HG02870 (cell line): ENCODE measurements around the gene MFAP2.

Source experiments
- ATAC-seq: cut with Tn5 transposase; IDR thresholded peaks from one replicate; pipeline ENCODE4 v1.9.1; 2021; ENCODE audit warnings: mild to moderate bottlenecking, moderate library complexity; ENCODE audit not compliant: unreplicated experiment

The MFAP2 gene

GRCh38 chr1:16981269-16981849 is 939 bp upstream of the MFAP2 start:
- no peak for ATAC-seq

DNA sequence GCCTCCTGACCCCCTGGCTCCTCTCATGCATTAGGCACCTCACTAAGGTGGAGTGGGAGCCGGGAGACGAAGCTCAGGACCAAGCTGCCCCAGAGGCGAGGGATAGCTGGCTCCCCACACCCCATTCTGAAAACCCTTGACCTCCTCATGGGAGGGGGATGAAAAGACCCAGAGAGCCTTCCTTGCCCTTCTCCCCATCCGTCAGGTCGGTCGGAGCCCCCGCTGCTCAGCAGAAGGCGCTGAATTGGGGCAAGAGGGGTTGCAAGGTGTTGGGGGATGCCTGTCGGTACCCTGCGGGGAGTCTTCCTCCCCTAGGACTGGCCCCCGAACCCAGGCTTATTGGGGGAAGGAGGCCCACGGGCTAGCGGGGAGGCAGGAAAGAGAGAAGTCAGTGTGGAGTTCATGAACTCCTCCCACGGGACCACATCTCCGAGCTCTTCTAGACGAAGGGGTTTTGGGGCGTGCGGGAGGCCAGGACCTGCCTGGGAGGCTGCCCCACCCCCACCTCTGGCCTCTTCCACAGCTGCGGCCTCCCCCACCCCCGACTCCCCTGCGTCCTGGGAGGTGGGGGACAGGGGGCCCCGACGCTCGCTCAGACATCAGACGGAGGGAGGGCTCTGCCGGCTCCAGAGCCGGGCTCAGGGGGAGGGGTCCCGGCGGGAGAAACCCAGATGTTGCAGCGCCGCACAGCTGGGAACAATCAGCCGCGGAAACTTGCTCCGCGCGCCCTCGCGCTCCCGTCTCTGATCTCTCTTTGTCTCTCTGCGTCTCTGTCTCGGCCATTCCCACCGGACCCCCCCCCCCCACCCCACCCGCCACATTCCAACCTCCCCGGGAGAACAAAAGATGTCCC is 719 bp downstream of the MFAP2 start:
- no peak for ATAC-seq

DNA sequence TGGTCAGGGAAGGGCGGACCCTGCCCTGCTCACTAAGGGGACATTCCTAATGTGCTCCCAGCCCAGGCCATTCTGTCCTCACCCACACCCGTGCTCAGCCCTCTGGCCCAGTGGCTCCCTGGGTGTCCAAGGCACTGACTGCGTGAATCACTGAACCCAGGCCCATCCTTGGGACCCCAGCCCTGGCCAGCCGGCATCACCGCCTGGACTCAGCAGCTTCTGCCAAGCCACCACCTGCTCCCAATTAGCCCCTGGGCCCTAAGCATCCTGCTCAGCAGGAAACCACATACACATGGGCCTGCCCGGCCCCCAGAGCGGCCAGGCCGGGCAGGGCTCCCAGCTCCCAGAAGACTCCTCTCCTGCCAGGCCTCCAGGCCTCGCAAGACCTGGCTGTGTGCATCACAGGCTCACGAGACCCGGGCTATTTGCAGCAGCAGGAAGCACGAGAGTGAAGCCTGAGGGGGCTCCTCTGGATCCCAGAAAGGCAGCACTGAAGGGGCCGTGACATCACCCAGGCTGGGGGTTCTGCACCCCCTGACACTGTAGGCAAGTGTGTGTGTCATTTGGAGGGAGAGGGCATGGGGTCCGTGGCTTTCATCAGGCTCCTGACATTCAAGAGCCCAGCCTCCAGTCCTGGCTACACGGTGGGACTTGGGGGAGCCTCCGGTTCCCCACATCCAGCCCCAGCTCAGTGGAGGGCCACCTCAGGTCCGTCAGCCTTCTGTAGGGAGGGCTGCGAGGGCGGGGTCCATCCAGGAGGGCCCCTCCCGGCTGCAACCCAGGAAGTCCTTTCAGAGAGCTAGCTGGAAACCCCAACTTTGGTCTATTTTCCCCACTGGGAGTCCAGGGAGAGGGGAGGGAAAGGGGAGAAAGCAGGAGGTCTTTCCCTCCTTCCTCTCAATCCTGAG is 1.6 kb downstream of the MFAP2 start:
- ATAC-seq = no peak

GRCh38 chr1:16978139-16978538 is 2.3 kb downstream of the MFAP2 start:
- ATAC-seq = no peak

GRCh38 chr1:16977377-16977776 is 3.0 kb downstream of the MFAP2 start:
- no peak for ATAC-seq

DNA sequence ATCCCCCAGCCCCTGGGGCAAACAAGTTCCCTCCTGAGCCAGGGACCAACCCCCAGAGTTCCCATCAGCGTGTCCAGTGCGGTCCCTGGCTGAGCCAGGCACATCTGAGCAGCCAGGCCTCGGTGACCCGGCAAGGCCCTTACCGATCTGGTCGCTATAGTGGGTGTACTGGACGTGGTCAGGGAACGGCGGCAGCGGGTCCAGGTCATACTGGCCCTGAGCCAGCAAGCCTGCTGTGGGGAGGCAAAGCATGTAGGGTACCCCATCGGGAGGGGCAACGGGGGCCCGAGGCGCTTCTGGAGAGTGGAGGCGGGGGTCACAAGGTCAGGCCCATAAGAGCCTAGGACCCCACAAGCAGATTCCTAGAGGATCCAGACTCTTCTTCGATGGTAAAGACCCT is 3.5 kb downstream of the MFAP2 start:
- ATAC-seq = no peak

GRCh38 chr1:16975838-16976237 is 4.6 kb downstream of the MFAP2 start:
- no peak for ATAC-seq

- ATAC-seq = no peak
These were observed 5.2 kb downstream of the MFAP2 start for GRCh38 chr1:16975211-16975610.

GRCh38 chr1:16973215-16973614 is 7.2 kb downstream of the MFAP2 start:
- no peak for ATAC-seq

DNA sequence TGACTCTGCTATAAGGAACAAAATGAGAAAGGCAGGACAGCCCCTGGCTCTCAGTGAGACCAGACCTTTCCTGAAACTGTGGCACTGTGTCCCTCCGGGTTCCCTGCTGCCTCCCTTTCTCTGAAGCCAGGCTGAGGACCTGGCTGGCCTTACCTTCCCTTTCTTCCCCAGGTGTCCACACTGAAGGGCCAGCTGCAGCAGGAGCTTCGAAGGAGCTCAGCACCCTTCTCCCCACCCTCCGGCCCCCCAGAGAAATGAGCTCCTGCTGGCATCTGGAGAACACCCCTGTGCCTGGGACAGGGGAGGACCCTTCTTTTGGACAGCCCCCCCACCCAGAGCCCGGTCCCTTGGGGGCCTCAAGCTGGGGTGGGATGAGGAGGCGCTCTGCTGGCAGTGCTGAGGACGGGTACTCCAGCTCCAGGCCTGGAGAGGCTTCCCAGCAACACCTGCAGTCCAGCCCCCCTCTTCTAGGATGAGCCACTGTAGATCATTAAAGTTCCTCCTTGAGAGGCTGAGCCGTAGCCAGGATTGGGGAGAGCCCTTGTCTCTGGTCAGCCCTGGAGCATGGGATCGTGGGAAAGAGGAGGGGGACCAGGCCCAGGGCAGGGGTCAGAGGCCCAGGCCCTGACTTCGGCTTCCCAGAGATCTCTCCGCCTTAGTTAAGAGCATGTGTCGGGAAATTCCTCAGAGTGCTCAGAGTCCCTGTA is 8.1 kb downstream of the MFAP2 start:
- no peak for ATAC-seq

DNA sequence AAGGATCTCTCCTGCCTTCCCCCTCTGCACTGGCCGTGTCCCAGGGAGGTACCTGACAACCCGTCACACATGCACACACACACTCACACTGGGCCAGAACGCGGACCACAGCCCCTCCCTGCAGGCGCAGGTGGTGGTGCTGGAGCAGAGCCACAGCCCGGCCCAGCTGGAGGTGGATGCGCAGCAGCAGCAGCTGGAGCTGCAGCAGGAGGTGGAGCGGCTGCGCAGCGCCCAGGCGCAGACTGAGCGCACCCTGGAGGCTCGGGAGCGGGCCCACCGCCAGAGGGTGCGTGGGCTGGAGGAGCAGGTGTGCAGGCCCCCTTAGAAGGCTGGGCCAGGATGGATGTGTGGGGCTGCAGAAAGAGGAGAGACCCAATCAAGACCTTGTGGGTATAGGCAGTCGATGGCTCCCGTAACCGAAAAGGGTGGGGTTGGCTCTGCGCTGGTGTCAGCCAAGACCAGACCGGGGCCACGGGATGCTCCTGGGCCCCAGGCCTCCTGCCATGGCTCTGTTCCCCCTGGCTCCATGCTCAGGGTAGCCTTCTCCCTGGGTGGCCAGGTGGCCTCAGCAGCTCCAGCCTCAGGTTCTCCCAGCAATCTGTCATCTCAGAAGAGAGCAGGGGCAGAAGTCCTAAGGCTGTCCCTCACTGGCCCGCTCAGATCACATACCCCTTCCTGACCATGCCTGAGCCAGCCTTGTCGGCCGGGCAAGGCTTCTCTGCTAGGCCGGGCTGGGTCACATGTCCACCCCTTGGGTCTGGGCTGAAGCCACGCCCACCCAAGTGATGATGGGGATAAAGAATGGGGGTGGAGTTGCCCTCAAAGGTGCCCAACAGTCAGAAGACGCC is 8.9 kb downstream of the MFAP2 start:
- no peak for ATAC-seq

DNA sequence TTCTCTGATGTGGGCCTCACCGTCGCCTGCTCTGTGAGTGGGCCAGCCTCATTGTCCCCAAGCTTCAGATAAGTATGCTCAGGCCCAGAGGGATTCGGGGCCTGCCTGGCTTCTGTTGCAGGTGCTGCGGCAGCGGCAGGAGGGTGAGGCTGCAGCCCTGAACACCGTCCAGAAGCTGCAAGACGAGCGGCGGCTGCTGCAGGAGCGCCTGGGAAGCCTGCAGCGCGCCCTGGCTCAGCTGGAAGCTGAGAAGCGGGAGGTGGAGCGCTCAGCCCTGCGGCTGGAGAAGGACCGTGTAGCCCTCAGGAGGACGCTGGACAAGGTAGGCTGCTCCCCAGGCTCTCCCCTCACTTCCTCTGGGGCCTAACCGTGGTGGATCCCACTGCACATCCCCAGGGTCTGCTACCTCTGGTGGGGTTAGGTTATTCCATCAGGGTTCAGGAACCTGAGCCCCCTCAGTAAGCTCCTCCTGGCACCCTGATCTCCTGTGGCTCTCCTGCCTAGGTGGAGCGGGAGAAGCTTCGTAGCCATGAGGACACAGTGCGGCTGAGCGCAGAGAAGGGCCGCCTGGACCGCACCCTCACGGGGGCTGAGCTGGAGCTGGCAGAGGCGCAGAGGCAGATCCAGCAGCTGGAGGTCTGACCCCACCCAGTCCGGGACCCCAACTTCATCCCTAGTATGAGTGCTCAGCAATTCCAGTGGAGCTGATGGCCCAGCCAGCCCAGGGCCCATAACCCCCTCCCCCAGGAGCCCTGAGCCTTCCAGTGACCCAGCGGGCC is 10.1 kb downstream of the MFAP2 start:
- ATAC-seq = no peak

DNA sequence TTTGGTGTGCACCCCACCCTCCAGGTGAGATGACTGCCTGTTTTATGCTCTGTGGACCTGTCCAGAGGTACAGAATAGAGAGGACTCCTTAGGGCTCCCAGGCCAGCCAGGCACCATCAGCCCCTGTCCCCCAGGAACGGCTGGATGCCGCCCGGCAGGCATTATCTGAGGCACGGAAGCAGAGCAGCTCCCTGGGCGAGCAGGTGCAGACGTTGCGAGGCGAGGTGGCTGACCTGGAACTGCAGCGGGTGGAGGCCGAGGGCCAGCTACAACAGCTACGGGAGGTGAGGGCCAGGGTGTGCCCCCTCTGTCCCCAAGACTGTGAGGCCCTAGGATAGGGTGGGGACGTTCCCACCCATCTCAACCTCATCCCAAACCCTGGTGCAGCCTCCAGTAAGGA is 10.8 kb downstream of the MFAP2 start:
- no peak for ATAC-seq

DNA sequence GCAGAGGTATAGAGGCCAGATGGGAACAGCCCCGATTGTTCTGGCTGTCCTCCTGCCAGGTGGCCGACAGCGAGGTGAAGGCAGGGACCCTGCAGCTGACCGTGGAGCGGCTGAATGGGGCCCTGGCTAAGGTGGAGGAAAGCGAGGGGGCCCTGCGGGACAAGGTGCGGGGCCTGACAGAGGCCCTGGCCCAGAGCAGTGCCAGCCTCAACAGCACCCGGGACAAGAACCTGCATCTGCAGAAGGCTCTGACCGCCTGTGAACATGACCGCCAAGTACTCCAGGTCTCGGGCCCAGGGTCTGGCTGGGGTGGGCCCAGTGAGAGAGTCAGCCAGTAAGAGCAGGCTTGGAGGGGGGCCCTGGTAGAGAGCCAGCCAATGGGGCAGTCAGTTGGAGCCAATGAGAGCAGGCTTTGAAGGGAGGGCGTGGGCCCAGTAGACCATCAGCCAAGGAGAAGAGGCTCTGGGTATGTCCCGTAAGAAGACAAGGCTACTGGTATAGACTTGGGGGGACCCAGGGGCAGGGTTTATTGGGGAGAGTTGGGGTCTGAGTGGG is 11.3 kb downstream of the MFAP2 start:
- ATAC-seq = no peak

GRCh38 chr1:16968372-16968771 is 12.0 kb downstream of the MFAP2 start:
- no peak for ATAC-seq

DNA sequence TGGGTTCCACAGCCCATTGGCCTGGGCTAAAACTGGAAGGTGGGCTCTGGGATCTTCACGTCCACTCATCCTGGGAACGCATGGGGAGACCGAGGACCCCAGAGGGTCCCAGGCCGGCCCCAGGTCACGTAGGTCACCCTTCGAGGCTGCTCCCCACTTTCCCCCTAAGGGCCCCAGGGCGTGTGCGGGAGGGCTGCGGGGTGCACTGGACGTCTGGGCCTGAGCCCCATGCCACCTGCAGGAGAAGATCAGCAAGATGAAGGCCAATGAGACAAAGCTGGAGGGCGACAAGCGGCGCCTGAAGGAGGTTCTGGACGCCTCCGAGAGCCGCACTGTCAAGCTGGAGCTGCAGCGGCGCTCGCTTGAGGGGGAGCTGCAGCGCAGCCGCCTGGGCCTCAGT is 12.5 kb downstream of the MFAP2 start:
- no peak for ATAC-seq

DNA sequence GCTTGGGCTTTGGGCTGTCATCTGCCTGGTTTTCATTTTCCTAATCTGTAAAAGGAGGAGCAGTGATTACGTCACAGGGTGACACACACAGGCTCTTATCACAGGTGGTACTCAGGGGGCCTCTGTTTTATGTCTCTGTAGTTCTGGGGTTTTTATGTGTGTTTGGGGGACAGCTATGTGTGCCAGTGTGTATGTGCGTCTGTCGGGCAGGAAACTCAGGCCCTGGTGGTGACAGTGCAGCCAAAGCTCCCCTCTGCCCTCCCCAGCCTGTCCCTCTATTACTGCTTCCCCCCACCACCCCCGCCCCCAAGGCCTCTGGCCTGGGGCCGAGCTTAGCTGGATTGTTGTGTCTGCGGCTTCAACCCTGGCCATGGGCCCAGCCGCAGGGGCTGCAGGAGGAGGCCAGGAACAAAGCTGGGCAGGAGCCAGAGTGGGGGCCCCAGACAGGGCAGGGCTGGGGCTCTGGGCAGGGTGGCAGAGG is 13.3 kb downstream of the MFAP2 start:
- no peak for ATAC-seq

GRCh38 chr1:16966282-16966681 is 14.1 kb downstream of the MFAP2 start:
- no peak for ATAC-seq
